HepG2 (cell line): ENCODE measurements around the gene DMKN. TPM values are rescaled to one million over a fixed set of nuclear protein-coding genes. Genes with fewer than 3 reads are reported as not detected.

Experiments
- ARID2 ChIP-seq: sonication (generic); formaldehyde crosslinking; IDR thresholded peaks from 2 replicates; pipeline ENCODE4 v1.8.1; 2022; ENCODE audit warnings: mild to moderate bottlenecking, missing genetic modification reagents, borderline replicate concordance
- ARNT2 ChIP-seq: sonication (generic); formaldehyde crosslinking; IDR thresholded peaks from 2 replicates; pipeline ENCODE4 v1.8.0; 2022; ENCODE audit warnings: mild to moderate bottlenecking, low read depth, missing genetic modification reagents, moderate library complexity
- CENPX ChIP-seq: sonication (generic); formaldehyde crosslinking; IDR thresholded peaks from 2 replicates; pipeline ENCODE4 v1.9.0; 2021; ENCODE audit warnings: mild to moderate bottlenecking, missing genetic modification reagents, moderate library complexity
- FOXK2 ChIP-seq: fragments of 450-650 bp; IDR thresholded peaks from 2 replicates; pipeline ENCODE4 v1.6.1; 2016
- IRX3 ChIP-seq: sonication (generic); formaldehyde crosslinking; IDR thresholded peaks from 2 replicates; pipeline ENCODE4 v1.8.1; 2023; ENCODE audit warnings: mild to moderate bottlenecking, low read depth, missing genetic modification reagents, borderline replicate concordance
- ISL2 ChIP-seq: sonication (generic); formaldehyde crosslinking; IDR thresholded peaks from 2 replicates; pipeline ENCODE4 v1.5.0; 2020; ENCODE audit warnings: missing genetic modification reagents
- KDM4B ChIP-seq: sonication (generic); formaldehyde crosslinking; IDR thresholded peaks from 2 replicates; pipeline ENCODE4 v1.4.0; 2020; ENCODE audit warnings: missing genetic modification reagents
- KDM6A ChIP-seq: IDR thresholded peaks from 2 replicates; pipeline ENCODE4 v1.6.1; 2016; ENCODE audit warnings: low read depth
- MYNN ChIP-seq: sonication (generic); formaldehyde crosslinking; IDR thresholded peaks from 2 replicates; pipeline ENCODE4 v1.4.0; 2020; ENCODE audit warnings: mild to moderate bottlenecking, low read depth, missing genetic modification reagents
- NFYC ChIP-seq: IDR thresholded peaks from 2 replicates; pipeline ENCODE4 v1.6.1; 2016; ENCODE audit warnings: missing genetic modification reagents, missing compliant biosample characterization
- PHF8 ChIP-seq: sonication (generic); formaldehyde crosslinking; IDR thresholded peaks from 2 replicates; pipeline ENCODE4 v1.5.0; 2020; ENCODE audit warnings: missing genetic modification reagents
- PTBP1 ChIP-seq: fragments of 200-400 bp; formaldehyde crosslinking; IDR thresholded peaks from 2 replicates; pipeline ENCODE4 v1.6.1; 2018; ENCODE audit warnings: low read length, low read depth; ENCODE audit not compliant: poor library complexity, severe bottlenecking
- RFXANK ChIP-seq: IDR thresholded peaks from 2 replicates; pipeline ENCODE4 v1.6.1; 2016
- RXRB ChIP-seq: IDR thresholded peaks from 2 replicates; pipeline ENCODE4 v1.6.1; 2016; ENCODE audit warnings: borderline replicate concordance, missing genetic modification reagents, missing compliant biosample characterization
- SATB2 ChIP-seq: sonication (generic); formaldehyde crosslinking; IDR thresholded peaks from 2 replicates; pipeline ENCODE4 v1.5.0; 2020; ENCODE audit warnings: missing genetic modification reagents
- SIX4 ChIP-seq: sonication (generic); formaldehyde crosslinking; IDR thresholded peaks from 2 replicates; pipeline ENCODE4 v1.4.0; 2020; ENCODE audit warnings: missing genetic modification reagents
- SMC3 ChIP-seq: IDR thresholded peaks from 2 replicates; pipeline ENCODE4 v1.6.1; 2011; ENCODE audit warnings: low read length, improper control_type of control experiment
- SRF ChIP-seq: IDR thresholded peaks from 2 replicates; pipeline ENCODE4 v1.6.1; 2011; ENCODE audit warnings: mild to moderate bottlenecking, low read depth, low read length, moderate library complexity
- TEAD3 ChIP-seq: optimal IDR thresholded peaks from 2 replicates; pipeline ENCODE3; 2016; ENCODE audit warnings: borderline replicate concordance
- TOPORS ChIP-seq: sonication (generic); formaldehyde crosslinking; IDR thresholded peaks from 2 replicates; pipeline ENCODE4 v1.8.0; 2023; ENCODE audit warnings: mild to moderate bottlenecking, missing genetic modification reagents
- ZNF276 ChIP-seq: sonication (generic); formaldehyde crosslinking; IDR thresholded peaks from 2 replicates; pipeline ENCODE4 v1.4.0; 2020; ENCODE audit warnings: mild to moderate bottlenecking, low read depth, missing genetic modification reagents
- ZNF331 ChIP-seq: sonication (generic); formaldehyde crosslinking; IDR thresholded peaks from 2 replicates; pipeline ENCODE4 v1.4.0; 2020; ENCODE audit warnings: missing genetic modification reagents
- ZNF335 ChIP-seq: sonication (generic); formaldehyde crosslinking; IDR thresholded peaks from 2 replicates; pipeline ENCODE4 v1.4.0; 2020; ENCODE audit warnings: missing genetic modification reagents
- ZNF572 ChIP-seq: sonication (generic); formaldehyde crosslinking; IDR thresholded peaks from 2 replicates; pipeline ENCODE4 v1.5.1; 2020; ENCODE audit warnings: mild to moderate bottlenecking, missing genetic modification reagents
- polyA plus RNA-seq, 8 experiments: library from polyadenylated mRNA; depleted of rRNA in 3 of 8; stranded (reverse) in 7 of 8; unstranded in 1 of 8; fragments of >200 nt; fragmentation: Illumina TruSeq in 4 of 8; extraction: Trizol in 4 of 8; gene quantifications; 2 replicates each; pipeline versions ENCODE4 v1.2.1 to v1.2.3, GENCODE V29; 2011 to 2016; ENCODE audit warnings: low read depth in 4 of 8, missing spikeins in 1 of 8, mixed read lengths in 1 of 8; ENCODE audit not compliant: insufficient read depth in 1 of 8
- total RNA-seq, 5 experiments: library from RNA; depleted of rRNA; stranded (reverse); fragments of >200 nt; fragmentation: Illumina TruSeq; extraction: Trizol; gene quantifications; 2 replicates each; pipeline ENCODE4 v1.2.3, GENCODE V29; 2016; ENCODE audit warnings: low read depth in 1 of 5
- TF ChIP-seq, protein P1 (sequence below): sonication (generic); formaldehyde crosslinking; IDR thresholded peaks from 2 replicates; pipeline ENCODE4 v1.5.1; 2020; ENCODE audit warnings: mild to moderate bottlenecking, missing genetic modification reagents, moderate library complexity
- TF ChIP-seq, protein P2 (sequence below): IDR thresholded peaks from 2 replicates; pipeline ENCODE4 v1.6.1; 2016; ENCODE audit warnings: control low read depth

Gene DMKN
- total and polyA plus RNA-seq, 2 of the 13 experiments (the other 11 are each of a cell fraction or from before 2014, with no cell fraction given) = 50.8 to 57.1 TPM

DNA sequence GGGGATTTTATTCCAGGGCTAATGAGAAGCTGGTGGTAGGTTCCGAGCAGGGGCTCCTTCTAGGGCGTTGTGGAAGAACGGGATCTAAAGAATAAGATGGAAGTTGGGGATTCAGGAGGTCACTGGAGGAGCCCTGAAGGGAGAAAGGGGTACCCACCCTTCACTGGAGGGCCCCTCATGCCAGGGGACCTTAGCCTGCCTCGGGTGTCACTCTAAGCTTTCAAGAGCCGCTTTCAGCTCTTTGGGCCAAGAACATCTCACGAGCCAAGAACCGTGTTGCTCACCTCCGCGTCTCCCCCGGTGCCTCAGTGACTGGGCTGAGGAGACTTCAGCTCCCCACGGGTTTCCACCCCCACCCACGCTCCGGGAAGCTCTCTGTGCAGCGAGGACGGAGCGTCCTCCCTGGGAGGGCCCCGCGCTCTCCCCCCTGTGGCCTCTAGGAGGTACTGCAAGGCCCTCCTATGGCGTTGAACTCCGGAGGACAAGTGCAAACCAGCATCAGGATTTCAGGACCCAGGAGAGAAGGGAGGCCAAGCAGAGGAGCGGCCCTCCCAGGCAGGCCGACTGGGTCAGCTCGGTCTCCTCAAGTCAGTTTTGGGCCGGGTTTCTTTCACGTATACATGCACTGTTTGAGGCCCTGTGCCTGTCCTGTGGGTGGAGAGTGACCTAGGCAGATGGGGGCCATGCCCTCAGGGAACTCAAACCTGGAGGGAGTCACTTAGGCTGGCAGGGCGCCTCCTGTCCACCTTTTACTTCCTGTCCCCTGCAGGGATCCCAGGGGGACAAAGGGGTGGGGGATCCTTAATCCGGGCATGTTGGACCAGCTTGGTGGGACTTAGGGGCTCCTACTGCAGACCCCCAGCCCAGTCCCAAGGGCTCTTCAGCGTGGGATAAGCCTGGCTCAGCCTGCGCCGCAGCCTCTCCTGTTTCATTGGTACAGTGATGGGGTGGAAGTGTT lies 18.1 kb downstream of the DMKN start (continued):
- TF ChIP-seq ARID2 (CRISPR knock-in tag) (no peak), IRX3 (CRISPR knock-in tag) (no peak), ZNF331 (CRISPR knock-in tag) (no peak), NFYC (CRISPR knock-in tag) (no peak), TEAD3 (CRISPR knock-in tag) (no peak), KDM6A (CRISPR knock-in tag) (no peak), MYNN (CRISPR knock-in tag) (no peak), KDM4B (CRISPR knock-in tag) (peak; percentile 81; the same call in 1 of the 2 replicates), ZNF276 (CRISPR knock-in tag) (no peak), PHF8 (peak; percentile 35; the same call in 1 of the 2 replicates), ZNF572 (CRISPR knock-in tag) (no peak), FOXK2 (no peak), SRF (no peak), RXRB (CRISPR knock-in tag) (peak; percentile 50; the same call in 1 of the 2 replicates), ZNF335 (no peak), CENPX (CRISPR knock-in tag) (no peak), SIX4 (no peak), SATB2 (CRISPR knock-in tag) (no peak), TOPORS (CRISPR knock-in tag) (no peak), ISL2 (CRISPR knock-in tag) (0 out of 2 replicates have a peak, but pooled peaks have one; percentile 54), ARNT2 (CRISPR knock-in tag) (peak; percentile 49; the same call in 1 of the 2 replicates), SMC3 (peak; percentile 58; the same call in 1 of the 2 replicates), PTBP1 (no peak), RFXANK (CRISPR knock-in tag) (no peak)
- TF ChIP-seq, protein P1, sequence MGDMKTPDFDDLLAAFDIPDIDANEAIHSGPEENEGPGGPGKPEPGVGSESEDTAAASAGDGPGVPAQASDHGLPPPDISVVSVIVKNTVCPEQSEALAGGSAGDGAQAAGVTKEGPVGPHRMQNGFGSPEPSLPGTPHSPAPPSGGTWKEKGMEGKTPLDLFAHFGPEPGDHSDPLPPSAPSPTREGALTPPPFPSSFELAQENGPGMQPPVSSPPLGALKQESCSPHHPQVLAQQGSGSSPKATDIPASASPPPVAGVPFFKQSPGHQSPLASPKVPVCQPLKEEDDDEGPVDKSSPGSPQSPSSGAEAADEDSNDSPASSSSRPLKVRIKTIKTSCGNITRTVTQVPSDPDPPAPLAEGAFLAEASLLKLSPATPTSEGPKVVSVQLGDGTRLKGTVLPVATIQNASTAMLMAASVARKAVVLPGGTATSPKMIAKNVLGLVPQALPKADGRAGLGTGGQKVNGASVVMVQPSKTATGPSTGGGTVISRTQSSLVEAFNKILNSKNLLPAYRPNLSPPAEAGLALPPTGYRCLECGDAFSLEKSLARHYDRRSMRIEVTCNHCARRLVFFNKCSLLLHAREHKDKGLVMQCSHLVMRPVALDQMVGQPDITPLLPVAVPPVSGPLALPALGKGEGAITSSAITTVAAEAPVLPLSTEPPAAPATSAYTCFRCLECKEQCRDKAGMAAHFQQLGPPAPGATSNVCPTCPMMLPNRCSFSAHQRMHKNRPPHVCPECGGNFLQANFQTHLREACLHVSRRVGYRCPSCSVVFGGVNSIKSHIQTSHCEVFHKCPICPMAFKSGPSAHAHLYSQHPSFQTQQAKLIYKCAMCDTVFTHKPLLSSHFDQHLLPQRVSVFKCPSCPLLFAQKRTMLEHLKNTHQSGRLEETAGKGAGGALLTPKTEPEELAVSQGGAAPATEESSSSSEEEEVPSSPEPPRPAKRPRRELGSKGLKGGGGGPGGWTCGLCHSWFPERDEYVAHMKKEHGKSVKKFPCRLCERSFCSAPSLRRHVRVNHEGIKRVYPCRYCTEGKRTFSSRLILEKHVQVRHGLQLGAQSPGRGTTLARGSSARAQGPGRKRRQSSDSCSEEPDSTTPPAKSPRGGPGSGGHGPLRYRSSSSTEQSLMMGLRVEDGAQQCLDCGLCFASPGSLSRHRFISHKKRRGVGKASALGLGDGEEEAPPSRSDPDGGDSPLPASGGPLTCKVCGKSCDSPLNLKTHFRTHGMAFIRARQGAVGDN (CRISPR knock-in tag) = peak; percentile 81
- TF ChIP-seq, protein P2, sequence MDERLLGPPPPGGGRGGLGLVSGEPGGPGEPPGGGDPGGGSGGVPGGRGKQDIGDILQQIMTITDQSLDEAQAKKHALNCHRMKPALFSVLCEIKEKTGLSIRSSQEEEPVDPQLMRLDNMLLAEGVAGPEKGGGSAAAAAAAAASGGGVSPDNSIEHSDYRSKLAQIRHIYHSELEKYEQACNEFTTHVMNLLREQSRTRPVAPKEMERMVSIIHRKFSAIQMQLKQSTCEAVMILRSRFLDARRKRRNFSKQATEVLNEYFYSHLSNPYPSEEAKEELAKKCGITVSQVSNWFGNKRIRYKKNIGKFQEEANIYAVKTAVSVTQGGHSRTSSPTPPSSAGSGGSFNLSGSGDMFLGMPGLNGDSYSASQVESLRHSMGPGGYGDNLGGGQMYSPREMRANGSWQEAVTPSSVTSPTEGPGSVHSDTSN = no peak
- TF ChIP-seq, all 625 proteins: peak for 75
